Right lobe of liver (tissue), 4 donors: ENCODE measurements around the gene GATB.

Experiments
- POLR2A ChIP-seq: fragments of 450-650 bp; IDR thresholded peaks from one replicate; pipeline ENCODE4 v1.6.1; 2017; ENCODE audit warnings: antibody characterized with exemption, mild to moderate bottlenecking
- TF ChIP-seq, protein P1 (sequence below), 4 donors: fragments of 200-600 bp in 3 of 4; fragments of 450-650 bp in 1 of 4; IDR thresholded peaks; one replicate each; pipeline versions ENCODE4 v1.5.1 to v1.8.0; 2016 to 2022; ENCODE audit warnings: antibody characterized with exemption in 4 of 4, mild to moderate bottlenecking in 2 of 4
- donor health status: DM: no; HTN: no; CAD: no.
- donor health status: DM: no; HTN: no; CAD: no.
- donor health status: DM: no; HTN: yes; CAD: no.

- TF ChIP-seq POLR2A = no peak
- TF ChIP-seq, protein P1, sequence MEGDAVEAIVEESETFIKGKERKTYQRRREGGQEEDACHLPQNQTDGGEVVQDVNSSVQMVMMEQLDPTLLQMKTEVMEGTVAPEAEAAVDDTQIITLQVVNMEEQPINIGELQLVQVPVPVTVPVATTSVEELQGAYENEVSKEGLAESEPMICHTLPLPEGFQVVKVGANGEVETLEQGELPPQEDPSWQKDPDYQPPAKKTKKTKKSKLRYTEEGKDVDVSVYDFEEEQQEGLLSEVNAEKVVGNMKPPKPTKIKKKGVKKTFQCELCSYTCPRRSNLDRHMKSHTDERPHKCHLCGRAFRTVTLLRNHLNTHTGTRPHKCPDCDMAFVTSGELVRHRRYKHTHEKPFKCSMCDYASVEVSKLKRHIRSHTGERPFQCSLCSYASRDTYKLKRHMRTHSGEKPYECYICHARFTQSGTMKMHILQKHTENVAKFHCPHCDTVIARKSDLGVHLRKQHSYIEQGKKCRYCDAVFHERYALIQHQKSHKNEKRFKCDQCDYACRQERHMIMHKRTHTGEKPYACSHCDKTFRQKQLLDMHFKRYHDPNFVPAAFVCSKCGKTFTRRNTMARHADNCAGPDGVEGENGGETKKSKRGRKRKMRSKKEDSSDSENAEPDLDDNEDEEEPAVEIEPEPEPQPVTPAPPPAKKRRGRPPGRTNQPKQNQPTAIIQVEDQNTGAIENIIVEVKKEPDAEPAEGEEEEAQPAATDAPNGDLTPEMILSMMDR (IDR thresholded peaks at IDR 0.05) = no peak
These were observed 85.3 kb downstream of the GATB start for GRCh38 chr4:151675411-151675971.
